IPS DF 4.7 (cell line): Measurements from ENCODE around the gene UBE2D1.

ENCODE experiments used
- DNase-seq: peaks from one replicate; pipeline ENCODE4 v3.0.0-alpha.2; 2013; ENCODE audit warnings: low spot score; ENCODE audit errors: extremely low read depth

Gene UBE2D1

GRCh38 chr10:58336242-58336641 lies 1.4 kb downstream of the UBE2D1 start:
- DNase-seq = no peak

DNA sequence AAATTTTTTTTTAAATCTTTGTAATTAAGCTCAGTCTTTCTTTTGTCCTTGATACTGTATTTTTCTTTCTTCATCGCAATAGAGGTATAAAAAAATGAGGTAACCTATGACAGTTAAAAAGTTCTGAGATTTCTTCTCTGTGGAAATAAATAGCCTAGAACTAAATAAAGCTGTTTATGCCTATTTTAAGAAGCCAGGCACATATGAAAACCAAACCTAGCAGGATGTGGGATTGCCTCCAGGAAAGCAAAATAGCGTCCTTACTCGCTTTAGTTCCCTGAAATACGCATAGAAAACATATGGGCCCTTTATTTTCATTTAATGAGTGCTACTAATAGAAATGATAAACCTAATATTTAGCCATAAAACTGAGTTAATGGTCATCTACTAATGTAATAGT lies 6.6 kb downstream of the UBE2D1 start:
- DNase-seq = no peak

DNA sequence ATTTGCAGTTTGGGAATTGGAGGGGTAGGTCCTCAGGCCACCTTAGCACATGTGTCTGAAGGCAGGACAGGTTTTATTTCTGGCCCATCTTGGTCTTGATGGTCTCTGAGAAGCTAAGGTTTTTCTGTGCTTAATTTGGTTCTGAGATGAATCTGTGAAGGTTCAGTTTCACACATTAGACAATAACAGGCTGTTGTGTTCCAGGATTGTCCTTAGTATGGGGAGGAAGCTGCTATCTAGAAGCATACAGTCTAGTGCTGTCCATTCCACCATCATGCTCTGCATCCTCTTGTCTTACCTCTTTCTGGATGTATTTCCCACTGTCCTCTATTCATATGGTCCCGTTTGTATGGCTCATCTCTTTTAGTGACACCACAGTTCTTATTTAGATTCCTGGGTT lies 7.1 kb downstream of the UBE2D1 start:
- DNase-seq = no peak

GRCh38 chr10:58347967-58348366 lies 13.2 kb downstream of the UBE2D1 start:
- no peak for DNase-seq

GRCh38 chr10:58348571-58349033 lies 13.8 kb downstream of the UBE2D1 start:
- no peak for DNase-seq

GRCh38 chr10:58350023-58350422 lies 15.2 kb downstream of the UBE2D1 start:
- no peak for DNase-seq

GRCh38 chr10:58350619-58351323 lies 16.0 kb downstream of the UBE2D1 start:
- no peak for DNase-seq

DNA sequence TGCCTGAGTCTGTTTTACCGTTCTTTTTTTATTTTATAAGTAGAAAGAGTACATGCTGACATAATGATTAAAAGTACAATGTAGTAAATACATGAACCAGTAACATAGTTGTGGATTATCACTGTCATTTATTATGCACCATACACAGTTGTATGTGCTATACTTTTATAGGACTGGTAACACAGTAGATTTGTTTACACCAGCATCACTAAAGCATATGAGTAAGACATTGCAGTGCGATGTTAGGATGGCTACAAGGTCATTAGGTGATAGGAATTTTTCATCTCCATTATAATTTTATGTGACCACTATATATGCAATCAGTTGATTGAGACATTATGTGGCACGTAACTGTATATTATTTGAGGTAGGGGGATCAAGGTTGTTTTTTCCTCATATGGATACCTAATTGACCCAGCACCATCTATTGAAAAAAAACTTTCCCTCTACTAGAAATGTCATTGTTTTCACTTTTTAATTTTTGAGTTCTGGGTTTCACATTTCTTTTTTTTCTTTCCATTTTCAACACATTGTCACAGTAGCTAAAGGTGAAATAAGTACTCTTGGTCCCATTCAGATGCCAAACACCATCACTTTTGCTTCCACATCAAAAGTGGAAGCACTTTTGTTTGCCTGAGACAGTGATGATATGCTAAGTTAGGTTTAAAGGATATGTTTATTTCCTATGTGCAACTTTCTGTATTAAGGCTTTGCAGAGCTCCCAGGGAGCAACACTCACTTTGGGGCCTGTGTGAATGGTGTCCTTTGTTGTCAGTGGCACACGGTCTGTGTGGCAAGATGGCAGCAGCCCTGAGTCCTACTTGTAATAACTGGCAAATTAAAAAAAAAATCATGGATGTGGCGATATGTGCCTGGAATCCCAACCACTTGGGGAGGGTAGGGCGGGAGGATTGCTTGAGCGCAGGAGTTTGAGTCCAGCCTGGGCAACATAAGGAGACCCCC lies 17.1 kb downstream of the UBE2D1 start:
- DNase-seq = no peak

DNA sequence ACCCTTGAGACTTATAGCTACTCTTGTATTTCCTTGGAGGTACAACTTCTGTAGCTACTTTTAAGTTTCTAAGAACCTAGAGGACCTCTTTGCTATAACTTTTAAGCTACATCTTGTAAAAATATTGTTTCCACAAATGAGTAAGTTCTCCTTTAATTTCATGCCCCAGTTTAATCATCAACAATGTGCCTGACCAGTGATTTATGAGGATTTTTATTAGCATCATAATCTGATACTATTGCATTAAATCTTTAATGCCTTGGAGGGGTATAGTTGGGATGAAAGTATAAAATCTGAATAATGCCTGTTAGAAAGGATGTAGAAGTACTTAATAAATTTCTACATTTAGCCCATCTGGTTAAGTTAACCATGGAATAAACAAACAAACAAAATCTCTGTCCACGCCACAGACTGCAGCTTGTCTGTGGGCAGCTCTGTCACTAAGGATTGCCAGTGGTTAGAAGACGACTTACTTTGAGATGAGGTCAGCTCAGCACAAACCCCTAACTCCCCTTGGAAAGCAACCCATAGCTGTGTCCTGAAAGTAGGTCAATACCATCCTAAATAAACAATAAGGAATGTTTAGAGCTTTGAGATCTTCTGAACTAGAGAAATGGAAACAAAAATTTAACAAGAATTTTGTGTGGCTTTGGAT lies 18.3 kb downstream of the UBE2D1 start:
- DNase-seq = no peak

- DNase-seq = no peak
Observed at GRCh38 chr10:58356756-58357155, 21.9 kb downstream of the UBE2D1 start.

- DNase-seq = no peak
Observed at GRCh38 chr10:58358314-58358933, 23.6 kb downstream of the UBE2D1 start.

DNA sequence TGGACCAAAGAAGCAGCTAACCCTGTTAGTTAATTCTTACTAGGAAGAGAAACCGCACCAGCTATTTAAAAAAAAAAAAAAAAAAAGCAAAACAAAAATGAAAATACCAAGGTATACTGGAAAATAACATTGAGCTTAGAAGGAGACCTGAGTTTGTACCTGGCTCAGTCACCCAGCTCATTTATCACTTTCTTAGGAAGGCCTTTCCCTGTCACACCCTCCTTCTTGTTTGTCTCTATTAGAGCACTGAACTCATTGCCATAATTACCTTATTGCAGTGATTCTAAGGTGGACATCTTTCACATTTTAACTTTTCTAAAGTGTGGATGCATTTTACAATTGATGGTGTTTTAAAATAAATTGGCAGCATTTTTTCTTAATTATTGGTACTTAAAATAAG lies 24.1 kb downstream of the UBE2D1 start:
- no peak for DNase-seq

GRCh38 chr10:58359541-58359940 lies 24.7 kb downstream of the UBE2D1 start:
- no peak for DNase-seq

GRCh38 chr10:58360412-58361004 lies 25.7 kb downstream of the UBE2D1 start:
- no peak for DNase-seq

- no peak for DNase-seq
Observed at GRCh38 chr10:58361353-58361752, 26.5 kb downstream of the UBE2D1 start.

DNA sequence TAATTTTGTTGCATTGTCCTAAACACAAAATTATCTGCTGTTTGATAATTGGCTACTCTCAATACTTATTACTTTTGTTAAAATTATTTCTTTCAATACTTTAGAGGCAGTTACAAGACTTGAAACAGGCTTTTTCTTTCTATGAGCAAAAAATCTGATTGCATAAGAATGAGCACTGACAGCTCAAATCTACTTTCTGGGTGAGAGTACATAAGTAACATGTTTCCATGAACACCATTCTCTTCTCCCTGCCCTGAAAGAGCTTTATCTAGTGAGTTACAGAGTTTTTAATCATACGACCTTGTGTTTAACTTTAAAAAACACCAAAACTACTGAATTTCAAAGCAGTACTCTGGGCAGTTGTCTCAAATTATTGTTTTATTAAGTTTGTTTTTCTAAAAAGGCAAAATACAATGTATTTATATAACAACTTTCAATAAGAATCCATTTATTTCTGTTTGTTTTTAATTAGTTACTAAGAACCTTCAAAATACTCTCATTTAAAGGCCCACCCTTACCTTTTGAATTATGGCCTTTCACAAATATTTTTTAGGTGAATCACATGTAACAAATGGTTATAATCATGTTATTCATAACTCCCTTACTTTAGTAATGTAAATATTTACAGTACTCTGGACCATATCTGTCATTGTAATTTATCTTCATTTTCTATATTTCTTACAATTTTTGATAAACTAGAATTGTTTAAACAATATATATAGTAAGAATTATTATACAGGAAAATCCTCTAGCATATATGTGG lies 27.4 kb downstream of the UBE2D1 start:
- no peak for DNase-seq

- no peak for DNase-seq
Observed at GRCh38 chr10:58367069-58367468, 32.3 kb downstream of the UBE2D1 start.

- no peak for DNase-seq
Observed at GRCh38 chr10:58371473-58371872, 36.7 kb downstream of the UBE2D1 start.

GRCh38 chr10:58372607-58373441 lies 38.0 kb downstream of the UBE2D1 start:
- DNase-seq = no peak
